GM18861 (cell line): ENCODE measurements around the gene PDE1C.

Experiments used
- ATAC-seq: cut with Tn5 transposase; IDR thresholded peaks from one replicate; pipeline ENCODE4 v1.9.1; 2021; ENCODE audit not compliant: unreplicated experiment

PDE1C gene

GRCh38 chr7:31950091-31950755 is 120.0 kb downstream of the PDE1C start:
- no peak for ATAC-seq

GRCh38 chr7:31948029-31948428 is 122.2 kb downstream of the PDE1C start:
- peak; percentile 73 for ATAC-seq

GRCh38 chr7:31940167-31940566 is 130.0 kb downstream of the PDE1C start:
- ATAC-seq = no peak

- ATAC-seq = no peak
Observed at GRCh38 chr7:31939076-31939475, 131.1 kb downstream of the PDE1C start.

- no peak for ATAC-seq
Observed at GRCh38 chr7:31938650-31939049, 131.6 kb downstream of the PDE1C start.

GRCh38 chr7:31937982-31938381 is 132.2 kb downstream of the PDE1C start:
- no peak for ATAC-seq

- no peak for ATAC-seq
Observed at GRCh38 chr7:31935124-31936054, 134.8 kb downstream of the PDE1C start.

- ATAC-seq = no peak
Observed at GRCh38 chr7:31934551-31934950, 135.7 kb downstream of the PDE1C start.

- no peak for ATAC-seq
Observed at GRCh38 chr7:31933481-31933880, 136.7 kb downstream of the PDE1C start.

GRCh38 chr7:31926991-31927584 is 143.1 kb downstream of the PDE1C start:
- no peak for ATAC-seq

- no peak for ATAC-seq
Observed at GRCh38 chr7:31925753-31926454, 144.3 kb downstream of the PDE1C start.

- ATAC-seq = no peak
Observed at GRCh38 chr7:31924251-31924650, 146.0 kb downstream of the PDE1C start.

GRCh38 chr7:31922848-31923247 is 147.4 kb downstream of the PDE1C start:
- ATAC-seq = no peak

GRCh38 chr7:31921047-31921446 is 149.2 kb downstream of the PDE1C start:
- no peak for ATAC-seq

GRCh38 chr7:31919678-31920369 is 150.4 kb downstream of the PDE1C start:
- no peak for ATAC-seq

- ATAC-seq = no peak
Observed at GRCh38 chr7:31918706-31919393, 151.4 kb downstream of the PDE1C start.

- no peak for ATAC-seq
Observed at GRCh38 chr7:31917256-31917655, 153.0 kb downstream of the PDE1C start.

GRCh38 chr7:31910191-31910590 is 160.0 kb downstream of the PDE1C start:
- ATAC-seq = no peak

GRCh38 chr7:31906479-31907171 is 163.6 kb downstream of the PDE1C start:
- no peak for ATAC-seq
